SJCRH30 (cell line): ENCODE results near the gene ABAT. TPM values are rescaled to one million over a fixed set of nuclear protein-coding genes. Genes with fewer than 3 reads are reported as not detected.

Experiments used
- DNase-seq, 2 experiments: peaks; one replicate each; pipeline ENCODE4 v3.0.0-alpha.2; 2015 to 2020
- H3K27ac ChIP-seq: fragments of 250-450 bp; sonication (Bioruptor Pico); 2 replicates; pipeline ENCODE4 v1.5.1; 2020; ENCODE audit warnings: mild to moderate bottlenecking, moderate library complexity
- H3K27me3 ChIP-seq: fragments of 250-450 bp; sonication (Bioruptor Pico); 2 replicates; pipeline ENCODE4 v1.5.1; 2020; ENCODE audit warnings: mild to moderate bottlenecking, moderate library complexity
- H3K36me3 ChIP-seq: fragments of 250-450 bp; sonication (Bioruptor Pico); 2 replicates; pipeline ENCODE4 v1.5.1; 2020; ENCODE audit warnings: mild to moderate bottlenecking, moderate library complexity
- H3K4me1 ChIP-seq: fragments of 250-450 bp; sonication (Bioruptor Pico); 2 replicates; pipeline ENCODE4 v1.5.1; 2020; ENCODE audit warnings: mild to moderate bottlenecking, moderate library complexity
- H3K4me3 ChIP-seq: fragments of 250-450 bp; sonication (Bioruptor Pico); 2 replicates; pipeline ENCODE4 v1.5.1; 2020; ENCODE audit warnings: mild to moderate bottlenecking, moderate library complexity
- H3K9me3 ChIP-seq: fragments of 250-450 bp; sonication (Bioruptor Pico); replicated peaks from 2 replicates; pipeline ENCODE4 v1.5.1; 2020; ENCODE audit warnings: mild to moderate bottlenecking, moderate library complexity
- total RNA-seq: library from RNA; depleted of rRNA; stranded (reverse); fragments of >200 nt; shearing (Covaris generic); gene quantifications from 2 replicates; pipeline ENCODE4 v1.2.3, GENCODE V29; 2014; rRNA removed

ABAT gene
- total RNA-seq = 79.1 and 80.0 TPM in 2 replicates

GRCh38 chr16:8674413-8675022, at the start of gene ABAT:
TSS of gene ABAT (plus strand) at chr16:8674617. CDS start at chr16:8735740, 61,123 bp downstream.
- H3K36me3 ChIP-seq = no peaks in the 10 kb centered on the region
- H3K4me1 ChIP-seq = peaks cover 15% of the 10 kb centered on the region; the same call in 1 of the 2 replicates
- H3K4me3 ChIP-seq = peak within 1 kb of the TSS; percentile 89
- no peaks in the 10 kb centered on the region for H3K9me3 ChIP-seq
- DNase-seq = peak; percentile 87 to 89
- no peaks in the 10 kb centered on the region for H3K27me3 ChIP-seq
- peak within 1 kb of the TSS; percentile 33; the same call in 1 of the 2 replicates for H3K27ac ChIP-seq

- H3K9me3 ChIP-seq = no peaks in the 10 kb centered on the region
- no peaks in the 10 kb centered on the region for H3K27me3 ChIP-seq
- H3K4me1 ChIP-seq = peaks cover 22% of the 10 kb centered on the region
- peaks cover 41% of the 10 kb centered on the region for H3K36me3 ChIP-seq
- H3K4me3 ChIP-seq = no peak overlapping the region
- DNase-seq = no peak
- H3K27ac ChIP-seq = no peak overlapping the region
Measured at GRCh38 chr16:8625491-8626087, 48.8 kb upstream of the ABAT start.

DNA sequence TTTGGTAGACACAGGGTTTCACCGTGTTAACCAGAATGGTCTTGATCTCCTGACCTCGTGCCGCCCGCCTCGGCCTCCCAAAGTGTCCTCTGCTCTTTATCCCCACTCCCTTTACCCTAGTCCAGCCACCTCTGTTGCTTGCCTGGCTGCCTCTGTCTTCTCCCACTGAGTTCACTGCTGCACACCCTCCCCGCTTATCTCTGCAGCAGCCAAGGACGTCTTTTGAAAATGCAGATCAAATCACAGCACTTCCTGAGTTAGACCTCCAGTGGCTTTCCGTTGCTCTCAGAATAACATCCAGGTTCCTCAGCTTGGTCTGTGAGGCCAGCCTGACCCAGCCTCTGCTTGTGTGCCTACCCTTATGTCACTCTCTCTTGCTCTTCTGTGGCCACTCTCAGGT, 47.5 kb upstream of the ABAT start:
- H3K27me3 ChIP-seq = no peaks in the 10 kb centered on the region
- peaks cover 22% of the 10 kb centered on the region for H3K4me1 ChIP-seq
- peak overlapping the region; percentile 32 for H3K27ac ChIP-seq
- DNase-seq = no peak
- H3K36me3 ChIP-seq = peaks cover 49% of the 10 kb centered on the region
- H3K9me3 ChIP-seq = no peaks in the 10 kb centered on the region
- no peak overlapping the region for H3K4me3 ChIP-seq

DNA sequence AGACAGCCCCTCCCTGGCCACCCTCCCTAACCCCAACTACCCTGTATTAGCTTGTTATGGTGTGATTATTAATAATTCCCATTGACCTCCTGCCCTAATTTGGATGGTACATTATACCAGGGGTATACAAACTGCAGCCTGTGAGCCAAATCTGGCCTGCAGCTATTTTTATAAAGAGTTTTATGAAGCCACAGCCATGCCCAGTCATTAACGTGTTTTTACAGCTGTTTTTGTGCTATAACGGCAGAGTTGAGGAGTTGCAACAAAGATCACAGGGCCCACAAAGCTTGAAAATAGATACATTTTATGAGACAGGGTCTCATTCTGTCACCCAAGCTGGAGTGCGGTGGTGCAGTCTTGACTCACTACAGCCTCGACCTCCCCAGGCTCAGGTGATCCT, 47.0 kb upstream of the ABAT start:
- DNase-seq = peak; percentile 43 to 64
- Histone ChIP-seq H3K4me1 (peaks cover 22% of the 10 kb centered on the region), H3K36me3 (peaks cover 49% of the 10 kb centered on the region), H3K9me3 (no peaks in the 10 kb centered on the region), H3K27ac (peak overlapping the region; percentile 32), H3K27me3 (no peaks in the 10 kb centered on the region), H3K4me3 (no peak overlapping the region)

DNA sequence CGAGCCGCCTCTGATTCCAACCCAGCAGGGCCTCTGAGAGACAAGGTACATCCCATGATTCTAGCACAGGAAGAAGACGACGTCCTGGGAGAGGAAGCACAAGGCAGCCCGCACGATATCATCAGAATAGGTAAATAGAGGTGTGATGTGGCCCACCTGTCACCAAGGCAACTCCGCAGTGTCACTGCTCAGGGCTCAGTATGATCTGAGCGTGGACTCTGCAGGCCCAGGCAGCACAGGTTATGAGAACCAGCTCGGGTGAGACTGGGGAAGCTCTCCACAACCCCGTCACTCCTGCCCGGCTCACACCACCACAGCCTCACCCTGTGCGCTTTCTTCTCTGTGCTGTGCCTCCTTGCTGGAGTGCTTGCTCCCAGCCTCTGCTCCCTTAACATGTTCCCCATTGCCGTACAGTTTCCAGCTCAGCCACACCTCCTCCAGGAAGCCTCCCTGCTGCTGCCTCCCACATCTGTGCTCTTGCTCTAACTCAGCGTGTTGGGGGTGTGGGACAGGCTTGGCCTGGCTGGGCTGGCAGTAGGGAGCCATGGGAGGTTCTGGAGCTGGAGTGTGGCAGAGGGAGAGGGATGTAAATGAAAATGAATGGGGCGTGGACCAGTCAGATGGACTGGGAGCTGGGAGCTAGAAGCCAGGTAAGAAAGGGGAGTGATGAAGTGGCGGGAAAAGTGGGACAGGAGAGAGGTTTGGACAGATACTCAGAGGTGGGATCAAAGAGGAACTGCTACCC, 45.3 kb upstream of the ABAT start:
- Histone ChIP-seq H3K27ac (no peak overlapping the region), H3K9me3 (no peaks in the 10 kb centered on the region), H3K27me3 (no peaks in the 10 kb centered on the region), H3K4me1 (peaks cover 18% of the 10 kb centered on the region), H3K4me3 (no peak overlapping the region), H3K36me3 (peaks cover 53% of the 10 kb centered on the region)
- no peak for DNase-seq

- DNase-seq = no peak
- no peak overlapping the region for H3K4me3 ChIP-seq
- no peaks in the 10 kb centered on the region for H3K9me3 ChIP-seq
- no peaks in the 10 kb centered on the region for H3K27me3 ChIP-seq
- peaks cover 55% of the 10 kb centered on the region for H3K36me3 ChIP-seq
- peaks cover 18% of the 10 kb centered on the region for H3K4me1 ChIP-seq
- no peak overlapping the region for H3K27ac ChIP-seq
Measured at GRCh38 chr16:8630255-8630953, 44.0 kb upstream of the ABAT start.

DNA sequence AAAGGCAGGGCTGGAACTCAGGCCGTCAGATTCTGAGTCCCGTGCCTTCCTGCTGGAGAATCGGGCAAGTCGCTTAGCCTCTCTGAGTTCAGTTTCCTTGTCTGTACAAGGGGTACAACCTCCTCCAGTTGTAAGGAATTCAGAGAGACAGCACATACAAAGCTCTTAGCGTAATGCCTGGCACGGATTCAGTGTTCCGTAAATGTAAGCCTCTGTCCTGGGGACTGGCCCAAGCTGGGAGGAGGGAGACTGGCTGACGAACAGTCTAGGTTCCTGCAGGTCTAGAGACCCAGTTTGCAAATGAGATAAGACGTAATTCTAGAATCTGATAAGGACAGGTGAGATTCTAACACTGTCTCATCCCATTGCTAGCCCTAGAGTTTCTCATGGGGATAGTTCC, 43.0 kb upstream of the ABAT start:
- DNase-seq = no peak
- Histone ChIP-seq H3K9me3 (no peaks in the 10 kb centered on the region), H3K4me1 (peaks cover 18% of the 10 kb centered on the region), H3K36me3 (peaks cover 55% of the 10 kb centered on the region), H3K27ac (no peak overlapping the region), H3K27me3 (no peaks in the 10 kb centered on the region), H3K4me3 (no peak overlapping the region)

GRCh38 chr16:8631818-8632465, 42.5 kb upstream of the ABAT start:
- H3K36me3 ChIP-seq = peaks cover 53% of the 10 kb centered on the region
- no peaks in the 10 kb centered on the region for H3K9me3 ChIP-seq
- DNase-seq = no peak

GRCh38 chr16:8632675-8633182, 41.7 kb upstream of the ABAT start:
- Histone ChIP-seq H3K27ac (no peak overlapping the region), H3K27me3 (no peaks in the 10 kb centered on the region), H3K9me3 (no peaks in the 10 kb centered on the region), H3K4me3 (no peak overlapping the region), H3K36me3 (peaks cover 49% of the 10 kb centered on the region), H3K4me1 (peaks cover 8% of the 10 kb centered on the region; the same call in 1 of the 2 replicates)
- no peak for DNase-seq

More at GRCh38 chr16:8631818-8632465, 42.5 kb upstream of the ABAT start:
- Histone ChIP-seq H3K27ac (no peak overlapping the region), H3K27me3 (no peaks in the 10 kb centered on the region), H3K4me1 (peaks cover 15% of the 10 kb centered on the region), H3K4me3 (no peak overlapping the region)

- Histone ChIP-seq H3K9me3 (no peaks in the 10 kb centered on the region), H3K27me3 (no peaks in the 10 kb centered on the region), H3K4me1 (no peaks in the 10 kb centered on the region), H3K4me3 (no peak overlapping the region), H3K27ac (no peak overlapping the region), H3K36me3 (peaks cover 27% of the 10 kb centered on the region)
- DNase-seq = no peak
Measured at GRCh38 chr16:8634991-8635736, 39.3 kb upstream of the ABAT start.

DNA sequence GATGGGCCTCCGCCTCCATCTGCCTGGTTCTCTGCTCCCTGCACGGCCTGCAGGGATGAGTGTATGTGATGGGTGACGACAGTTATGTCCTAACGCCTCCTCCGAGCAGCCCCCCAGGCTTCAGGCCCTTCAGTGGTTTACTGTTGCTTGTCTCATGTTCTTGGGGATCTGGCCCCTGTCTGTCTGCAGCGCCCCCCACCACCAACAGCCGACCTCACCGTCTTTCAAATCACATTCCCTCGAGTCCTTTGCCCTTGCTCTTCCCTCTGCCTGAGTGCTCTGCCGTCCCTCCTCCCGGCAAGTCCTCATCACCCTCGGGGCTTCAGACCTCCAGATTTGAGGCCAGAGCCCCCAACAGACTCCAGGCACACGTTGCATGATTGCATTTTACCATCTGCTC, 34.7 kb upstream of the ABAT start:
- peaks cover 32% of the 10 kb centered on the region for H3K36me3 ChIP-seq
- DNase-seq = no peak

DNA sequence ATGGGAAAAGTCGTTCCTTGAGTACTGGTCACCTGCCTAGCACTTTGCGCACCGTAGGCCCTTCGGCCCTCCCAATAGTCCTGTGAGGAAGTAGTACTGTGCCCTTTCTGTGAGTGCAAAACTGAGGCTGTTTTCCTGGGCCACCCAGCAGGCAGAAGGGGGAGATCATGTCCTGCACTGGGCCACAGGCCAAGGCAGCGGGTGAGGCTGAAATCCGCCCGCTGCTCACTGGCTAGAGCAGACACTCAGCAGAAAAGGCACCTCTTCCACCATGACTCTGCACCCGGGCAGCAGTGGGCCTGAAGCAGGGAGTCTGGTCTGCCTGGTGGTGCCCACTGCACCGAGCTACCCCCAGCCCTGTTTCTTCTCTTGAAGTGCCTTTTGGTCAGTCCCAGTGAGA, 32.7 kb upstream of the ABAT start:
- no peak overlapping the region for H3K27ac ChIP-seq
- H3K27me3 ChIP-seq = no peaks in the 10 kb centered on the region
- H3K36me3 ChIP-seq = peaks cover 27% of the 10 kb centered on the region
- no peaks in the 10 kb centered on the region for H3K4me1 ChIP-seq
- H3K9me3 ChIP-seq = no peaks in the 10 kb centered on the region
- H3K4me3 ChIP-seq = no peak overlapping the region
- DNase-seq = no peak

More for the DNA sequence above, 34.7 kb upstream of the ABAT start:
- Histone ChIP-seq H3K27ac (no peak overlapping the region), H3K4me1 (no peaks in the 10 kb centered on the region), H3K9me3 (no peaks in the 10 kb centered on the region), H3K4me3 (no peak overlapping the region), H3K27me3 (no peaks in the 10 kb centered on the region)

DNA sequence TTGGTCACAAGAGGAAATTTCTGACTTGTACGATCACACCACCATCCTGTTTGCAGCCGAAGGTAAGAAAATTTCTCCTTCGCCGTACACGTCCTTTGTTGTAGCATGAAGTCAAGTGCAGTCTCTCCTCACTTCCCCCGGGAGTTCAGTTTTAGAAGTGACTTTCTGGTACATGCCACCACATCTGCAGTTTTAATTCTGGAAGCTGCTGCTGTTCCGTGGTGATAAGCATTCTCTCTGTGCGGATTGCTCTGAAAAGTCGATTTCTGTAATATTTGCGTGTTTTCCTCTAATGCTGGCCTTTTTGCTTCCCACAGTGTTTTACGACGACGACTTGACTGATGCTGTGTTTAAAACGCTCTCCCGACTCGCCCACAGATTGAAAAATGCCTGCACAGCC, 32.3 kb upstream of the ABAT start:
- H3K36me3 ChIP-seq = peaks cover 28% of the 10 kb centered on the region

More for the DNA sequence above, 32.3 kb upstream of the ABAT start:
- Histone ChIP-seq H3K4me1 (no peaks in the 10 kb centered on the region), H3K9me3 (no peaks in the 10 kb centered on the region), H3K27ac (no peak overlapping the region), H3K4me3 (no peak overlapping the region), H3K27me3 (no peaks in the 10 kb centered on the region)
- DNase-seq = no peak
